GM04504 (cell line): Measurements from ENCODE around the gene COL11A1.
"Not testable (repeated sequence)": the region's sequence is repeated elsewhere in the genome, so short reads cannot be mapped to it uniquely, and the experiment has no call there.

ENCODE experiments used
- DNase-seq: peaks from one replicate; pipeline ENCODE4 v3.0.0-alpha.2; 2012; ENCODE audit warnings: low read depth

COL11A1 gene

DNA sequence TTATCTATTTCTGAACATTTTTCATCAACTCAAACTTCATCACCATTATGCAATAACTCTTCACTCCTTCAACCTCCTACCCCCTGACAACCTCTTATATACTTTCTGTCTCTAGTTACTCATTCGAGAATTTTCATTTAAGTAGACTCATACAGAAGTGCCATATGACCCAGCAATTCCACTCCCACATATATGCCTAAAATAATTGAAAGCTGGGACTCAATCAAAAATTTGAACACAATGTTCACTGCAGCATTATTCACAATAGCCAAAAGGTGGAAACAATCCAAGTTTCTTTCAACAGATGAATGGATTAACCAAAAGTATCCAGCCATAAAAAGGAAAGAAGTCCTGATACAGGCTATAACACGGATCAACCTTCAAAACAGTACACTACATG, 24.1 kb downstream of the COL11A1 start:
- DNase-seq, result no peak

DNA sequence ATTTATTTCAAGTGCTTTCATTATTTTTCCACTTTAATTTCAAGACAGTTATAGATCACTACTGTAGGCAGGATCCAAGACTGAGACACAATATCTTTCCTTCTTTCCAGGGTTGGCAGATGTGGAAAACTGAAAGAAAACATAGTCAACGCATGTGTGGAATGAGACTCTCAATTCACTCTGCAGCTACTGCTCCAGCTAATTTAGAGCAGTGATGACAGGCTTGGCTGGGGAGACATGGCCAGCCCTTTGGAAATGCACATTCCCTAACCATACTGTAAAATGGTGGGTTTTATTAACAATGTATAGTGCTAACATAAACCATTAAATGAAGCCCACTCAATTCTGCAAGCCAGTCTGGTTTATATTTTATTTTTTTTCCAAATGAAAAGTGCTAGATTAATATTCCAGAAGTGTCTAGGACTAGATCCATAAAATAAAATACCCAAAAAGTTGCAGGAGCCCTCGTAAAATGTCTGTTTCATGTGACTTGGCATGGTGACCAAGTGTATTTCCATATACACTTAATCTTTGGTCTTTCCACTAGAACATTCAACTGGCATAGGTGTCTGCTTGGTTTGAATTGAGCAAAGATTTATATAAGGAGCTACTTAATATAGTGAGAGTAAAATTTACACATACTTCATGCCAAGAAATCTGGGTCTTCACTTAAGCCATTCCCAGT, 32.9 kb downstream of the COL11A1 start:
- DNase-seq, result no peak

DNA sequence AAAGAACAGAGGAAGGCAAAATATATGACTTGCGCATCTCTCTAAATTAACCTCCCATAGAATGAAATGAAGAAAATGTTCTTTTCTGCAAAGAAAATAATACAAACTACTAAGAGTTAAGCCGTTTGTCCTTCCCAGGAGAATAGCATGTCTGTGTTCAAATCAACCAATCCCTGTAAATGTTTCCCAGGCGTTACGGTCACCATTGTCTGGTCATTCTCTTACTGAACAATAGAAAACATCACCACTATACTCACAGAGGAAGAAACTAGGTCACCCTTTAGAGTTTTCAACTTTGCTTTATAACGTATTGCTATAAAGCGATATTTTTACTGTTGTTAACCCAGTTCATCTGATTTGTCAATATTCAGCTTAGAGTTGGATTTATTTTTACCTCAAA, 34.1 kb downstream of the COL11A1 start:
- no peak for DNase-seq

DNA sequence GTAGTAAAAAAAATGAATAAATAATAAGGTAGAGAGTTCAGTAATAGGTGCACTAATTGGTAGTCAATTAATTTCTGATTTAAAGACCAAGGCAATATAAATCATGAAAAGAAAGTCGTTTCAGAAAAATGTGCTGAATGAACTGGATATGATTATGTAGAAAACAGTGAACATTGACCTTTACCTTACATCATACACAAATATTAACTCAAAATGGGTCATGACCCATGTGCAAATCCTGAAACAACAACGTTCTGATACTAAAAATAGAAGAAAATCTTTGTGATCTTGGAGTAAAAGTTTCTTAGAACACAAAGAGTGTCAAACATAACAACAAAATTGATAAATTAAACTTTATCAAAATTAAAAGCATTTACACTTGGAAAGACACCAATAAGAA, 39.1 kb downstream of the COL11A1 start:
- no peak for DNase-seq

DNA sequence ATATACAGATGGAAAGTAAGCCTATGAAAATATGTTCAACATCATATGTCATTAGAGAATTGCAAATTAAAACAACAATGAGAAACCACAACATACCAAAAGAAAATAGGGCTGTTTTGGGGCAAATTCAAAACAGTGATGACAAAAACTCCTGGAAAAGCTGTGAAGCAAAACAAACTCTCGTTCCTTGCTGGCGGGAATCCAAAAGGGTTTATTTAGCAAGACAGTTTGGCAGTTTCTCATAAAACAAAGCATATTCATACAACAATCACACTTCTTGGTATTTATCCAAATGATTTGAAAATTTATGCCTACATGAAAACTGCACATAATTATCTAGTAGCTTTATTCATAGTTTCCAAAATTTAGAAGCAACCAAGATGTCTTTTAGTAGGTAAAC, 44.4 kb downstream of the COL11A1 start:
- DNase-seq, result no peak

DNA sequence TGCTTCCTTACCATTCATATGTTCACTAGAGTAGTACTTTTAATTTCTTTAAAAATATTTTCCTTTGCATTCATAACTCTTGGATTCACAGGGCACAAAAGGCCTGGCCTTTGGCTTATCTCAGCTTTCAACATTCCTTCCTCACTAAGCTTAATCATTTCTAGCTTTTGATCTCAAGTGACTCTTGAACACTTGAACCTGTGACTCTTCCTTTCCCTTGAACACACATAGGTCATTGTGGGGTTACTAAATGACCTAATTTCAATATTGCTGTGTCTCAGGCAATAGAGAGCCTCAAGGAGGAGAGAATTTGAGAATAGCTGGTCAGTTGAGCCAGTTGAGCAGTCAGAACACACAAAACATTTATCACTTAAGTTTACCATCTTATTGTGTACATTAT, 49.9 kb downstream of the COL11A1 start:
- DNase-seq, result no peak

DNA sequence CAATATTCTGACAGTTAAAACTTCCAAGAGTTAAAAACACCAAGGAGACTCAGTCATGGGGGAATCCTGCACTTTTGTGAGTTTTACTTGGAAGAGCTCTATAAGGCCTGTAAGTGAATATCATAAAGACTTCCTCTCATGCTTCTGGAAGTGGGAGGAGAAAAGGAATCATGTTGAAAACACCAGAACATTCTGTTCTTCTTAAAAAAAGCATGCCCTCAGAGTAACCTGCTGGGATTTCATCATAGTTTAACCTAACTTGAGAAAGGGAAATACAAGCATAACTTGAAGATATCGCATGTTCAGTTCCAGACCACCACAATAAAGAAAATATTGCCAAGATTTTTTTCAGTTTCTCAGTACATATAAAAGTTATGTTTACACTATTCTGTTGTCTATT, 51.9 kb downstream of the COL11A1 start:
- no peak for DNase-seq

DNA sequence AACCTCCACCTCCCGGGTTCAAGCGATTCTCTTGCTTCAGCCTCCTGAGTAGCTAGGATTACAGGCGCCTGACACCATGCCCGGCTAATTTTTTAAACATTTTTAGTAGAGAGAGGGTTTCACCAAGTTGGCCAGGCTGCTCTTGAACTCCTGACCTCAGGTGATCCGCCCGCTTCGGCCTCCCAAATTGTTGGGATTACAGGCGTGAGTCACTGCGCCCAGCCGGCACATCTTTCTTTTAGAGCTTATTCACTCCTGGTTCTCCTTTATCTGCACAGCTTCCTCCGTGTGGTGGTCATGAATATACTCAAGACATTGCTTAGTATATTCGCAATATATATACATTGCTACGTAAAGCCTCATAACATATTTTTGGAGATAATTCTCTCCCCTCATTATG, 80.2 kb downstream of the COL11A1 start:
- DNase-seq, result not testable (repeated sequence)

DNA sequence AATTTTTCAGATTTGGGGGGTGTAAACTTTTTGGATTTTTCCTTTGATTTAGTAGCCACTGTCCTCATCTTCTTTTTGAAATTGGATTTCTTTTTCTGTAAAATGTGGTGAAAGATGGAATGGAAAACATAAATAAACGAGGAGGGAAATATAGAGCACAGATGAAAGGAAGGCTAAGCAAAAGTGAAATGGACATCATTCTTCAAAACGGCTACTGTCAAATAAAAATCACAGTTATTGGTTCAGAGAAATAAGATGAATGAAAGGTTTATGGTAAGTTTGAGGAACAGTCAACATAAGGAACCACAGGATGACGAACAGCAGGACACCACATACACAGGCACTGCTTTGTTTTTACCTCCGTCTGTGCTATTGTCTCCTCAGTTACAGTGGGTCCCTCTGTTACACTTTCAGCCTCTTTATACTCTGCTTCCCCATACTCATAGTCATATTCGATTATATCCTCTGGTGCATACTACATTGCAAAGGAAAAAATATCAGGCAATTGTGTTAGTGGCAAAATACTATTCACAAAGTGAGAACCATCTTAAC, 82.4 kb downstream of the COL11A1 start:
- DNase-seq, result no peak

DNA sequence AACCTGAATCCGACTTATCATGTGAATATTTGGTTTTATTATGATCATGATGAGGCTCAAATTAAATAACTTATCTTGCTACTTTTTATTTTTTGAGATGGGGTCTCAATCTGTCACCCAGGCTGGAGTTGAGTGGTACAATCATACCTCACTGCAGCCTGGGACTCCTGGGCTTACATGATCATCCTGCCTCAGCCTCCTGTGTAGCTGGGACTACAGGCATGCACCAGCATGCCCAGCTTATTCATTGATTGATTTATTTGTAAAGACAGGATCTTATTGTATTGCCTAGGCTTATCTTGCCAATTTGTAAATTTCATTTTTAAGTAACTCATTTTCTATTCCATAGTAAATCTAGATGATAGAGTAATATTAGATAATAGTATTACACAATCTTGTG, 84.3 kb downstream of the COL11A1 start:
- no peak for DNase-seq

DNA sequence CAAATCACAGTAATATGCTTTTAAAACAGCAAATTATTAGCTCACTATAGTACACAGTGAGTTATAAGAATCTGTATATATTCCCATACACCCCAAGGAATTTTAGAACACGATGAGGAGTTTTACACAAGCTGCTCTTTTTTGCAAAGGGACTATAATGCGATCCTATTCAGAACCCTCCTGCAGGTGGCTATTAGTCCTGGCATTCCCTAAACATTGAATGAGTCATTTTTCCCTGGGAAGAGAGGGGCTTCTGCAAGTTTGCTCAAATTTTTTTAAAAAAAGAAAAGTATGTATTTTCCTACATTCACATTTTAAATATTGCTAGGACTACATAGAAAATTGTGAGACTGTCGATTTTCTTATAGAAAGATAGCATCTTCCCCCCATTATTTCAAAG, 106.3 kb downstream of the COL11A1 start:
- DNase-seq, result no peak

DNA sequence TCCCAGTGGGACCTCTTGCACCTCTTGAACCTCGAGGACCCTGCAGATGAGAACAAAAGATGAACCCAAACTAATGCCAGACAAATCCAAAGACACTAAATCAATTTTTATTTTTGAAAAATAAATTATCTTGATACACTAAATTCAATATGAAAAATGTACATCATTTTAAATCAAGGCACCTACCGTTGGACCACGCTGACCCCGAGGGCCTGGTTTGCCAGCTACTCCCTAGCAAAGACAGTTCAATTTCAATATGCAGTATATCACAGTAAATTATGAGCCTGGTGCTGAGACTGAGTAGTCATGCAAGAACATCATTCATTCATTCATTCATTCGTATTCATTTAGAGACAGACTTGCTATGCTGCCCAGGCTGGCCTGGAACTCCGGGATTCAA, 129.4 kb downstream of the COL11A1 start:
- no peak for DNase-seq

DNA sequence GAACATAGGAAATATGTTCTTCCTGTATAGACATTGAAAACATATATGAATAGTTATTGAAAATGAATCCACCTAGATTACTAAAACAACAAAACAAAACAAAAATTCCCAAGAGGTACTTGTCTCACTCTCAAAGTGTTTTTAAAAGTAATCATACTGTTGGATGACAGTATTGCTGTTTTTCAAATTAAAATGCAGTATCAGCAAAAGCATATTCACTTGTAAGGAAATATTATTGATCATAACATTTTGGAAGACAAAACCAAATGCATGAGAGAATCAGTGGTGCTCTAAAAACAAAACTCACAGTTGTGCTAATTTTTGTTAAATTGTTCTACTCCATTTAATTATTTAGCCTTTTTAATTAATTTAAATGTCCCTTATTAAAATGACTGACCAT, 131.0 kb downstream of the COL11A1 start:
- no peak for DNase-seq

DNA sequence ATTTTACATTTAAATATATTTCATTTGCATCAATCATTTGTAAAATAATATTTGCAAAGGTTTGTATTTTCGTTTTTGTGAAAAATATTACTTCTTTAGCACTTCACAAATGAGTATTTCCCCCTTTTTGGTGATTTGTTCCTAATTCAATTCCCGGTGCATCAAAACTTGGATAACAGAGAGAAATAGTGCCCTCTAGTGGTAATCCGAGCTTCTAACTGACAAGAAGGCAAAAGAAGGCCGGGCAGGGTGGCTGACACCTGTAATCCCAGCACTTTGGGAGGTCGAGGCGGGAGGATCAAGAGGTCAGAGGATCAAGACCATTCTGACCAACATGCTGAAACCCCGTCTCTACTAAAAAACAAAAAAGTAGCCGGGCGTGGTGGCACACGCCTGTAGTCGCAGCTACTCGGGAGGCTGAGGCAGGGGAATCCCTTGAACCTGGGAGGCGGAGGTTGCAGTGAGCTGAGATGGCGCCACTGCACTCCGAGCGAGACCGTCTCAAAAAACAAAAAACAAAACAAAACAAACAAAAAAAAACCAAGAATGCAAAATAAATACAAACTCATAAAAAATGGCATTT, 137.7 kb downstream of the COL11A1 start:
- peak; percentile 29 for DNase-seq

DNA sequence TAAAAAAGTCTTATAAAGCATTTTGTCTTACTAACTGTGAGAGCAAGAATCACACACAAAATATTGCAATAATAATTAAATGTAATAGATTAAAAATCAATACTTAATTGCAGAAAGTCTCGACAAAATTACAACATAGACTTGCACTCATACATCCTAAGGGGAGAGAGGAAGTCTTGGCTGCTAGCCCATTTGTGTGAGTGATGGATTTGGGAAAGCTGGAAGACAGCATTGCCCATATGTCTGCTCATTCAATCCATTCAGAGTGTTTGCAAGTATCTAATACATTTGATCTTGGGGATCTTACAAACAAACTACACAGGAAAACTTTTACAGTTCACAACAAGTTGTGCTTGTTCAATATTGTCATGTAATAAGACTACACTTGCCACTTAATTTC, 140.5 kb downstream of the COL11A1 start:
- no peak for DNase-seq

DNA sequence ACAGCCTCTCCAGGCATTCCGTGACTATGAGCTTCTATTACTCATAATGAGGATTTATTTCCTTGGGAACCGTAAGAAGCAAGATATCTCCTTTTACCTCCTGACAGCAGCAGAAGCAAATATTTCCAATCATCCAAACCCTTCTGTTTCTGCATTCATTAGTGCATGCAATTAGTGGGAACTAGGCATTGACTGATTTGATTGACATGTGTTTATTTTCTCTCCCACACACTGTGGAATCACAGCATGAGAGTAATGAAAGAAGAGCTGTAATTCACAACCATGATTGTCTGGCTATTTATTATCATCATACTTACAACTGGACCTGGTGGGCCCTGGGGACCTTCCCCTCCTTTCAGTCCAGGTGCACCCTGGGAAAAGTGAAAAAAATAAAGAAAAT, 146.8 kb downstream of the COL11A1 start:
- no peak for DNase-seq

DNA sequence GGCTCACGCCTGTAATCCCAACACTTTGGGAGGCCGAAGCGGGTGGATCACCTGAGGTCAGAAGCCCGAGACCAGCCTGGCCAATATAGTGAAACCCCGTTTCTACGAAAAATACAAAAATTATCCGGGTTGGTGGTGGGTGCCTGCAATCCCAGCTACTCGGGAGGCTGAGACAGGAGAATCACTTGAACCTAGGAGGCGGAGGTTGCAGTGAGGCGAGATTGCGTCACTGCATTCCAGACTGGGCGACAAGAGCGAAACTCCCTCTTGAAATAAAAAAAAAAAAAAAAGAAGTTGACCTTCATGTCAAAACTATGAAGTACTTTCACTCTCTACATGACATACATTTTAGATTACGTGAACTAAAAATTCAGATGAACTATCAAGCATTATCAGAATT, 153.7 kb downstream of the COL11A1 start:
- no peak for DNase-seq

DNA sequence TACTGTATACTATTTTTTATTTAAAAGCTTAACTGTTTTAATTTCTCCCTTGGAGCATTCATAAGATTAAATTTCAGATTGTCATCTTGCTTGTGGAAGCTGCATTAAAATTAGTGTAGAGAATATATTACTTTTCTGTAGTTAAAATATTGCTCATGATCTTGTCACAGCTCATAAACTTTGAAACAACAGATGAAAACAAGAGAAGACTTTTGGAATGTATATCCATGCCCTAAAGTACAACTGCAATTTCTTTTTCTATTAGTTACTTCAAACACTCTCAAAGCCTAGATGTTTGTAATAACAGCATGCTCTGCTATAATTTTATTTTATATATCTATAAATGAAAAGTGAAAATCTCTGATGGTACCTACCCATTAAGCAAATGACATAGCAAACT, 155.9 kb downstream of the COL11A1 start:
- DNase-seq, result no peak

DNA sequence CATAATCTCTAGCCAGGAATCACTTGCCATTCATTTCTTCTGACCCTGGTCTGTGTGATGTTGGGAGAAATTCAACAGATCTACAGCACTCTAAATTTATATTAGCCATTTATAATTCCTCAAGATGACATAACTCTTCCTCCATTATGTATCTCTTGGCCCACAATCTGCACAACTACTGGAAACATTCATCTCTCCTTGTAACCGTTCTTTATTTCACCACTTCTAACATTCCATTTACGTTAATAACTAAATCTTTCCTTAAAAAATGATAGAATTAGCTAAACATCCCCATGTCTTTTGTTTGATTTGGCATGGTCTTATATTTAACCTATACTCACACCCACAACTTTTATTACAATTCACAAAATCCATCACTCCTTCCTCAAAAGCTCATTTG, 166.0 kb downstream of the COL11A1 start:
- no peak for DNase-seq

DNA sequence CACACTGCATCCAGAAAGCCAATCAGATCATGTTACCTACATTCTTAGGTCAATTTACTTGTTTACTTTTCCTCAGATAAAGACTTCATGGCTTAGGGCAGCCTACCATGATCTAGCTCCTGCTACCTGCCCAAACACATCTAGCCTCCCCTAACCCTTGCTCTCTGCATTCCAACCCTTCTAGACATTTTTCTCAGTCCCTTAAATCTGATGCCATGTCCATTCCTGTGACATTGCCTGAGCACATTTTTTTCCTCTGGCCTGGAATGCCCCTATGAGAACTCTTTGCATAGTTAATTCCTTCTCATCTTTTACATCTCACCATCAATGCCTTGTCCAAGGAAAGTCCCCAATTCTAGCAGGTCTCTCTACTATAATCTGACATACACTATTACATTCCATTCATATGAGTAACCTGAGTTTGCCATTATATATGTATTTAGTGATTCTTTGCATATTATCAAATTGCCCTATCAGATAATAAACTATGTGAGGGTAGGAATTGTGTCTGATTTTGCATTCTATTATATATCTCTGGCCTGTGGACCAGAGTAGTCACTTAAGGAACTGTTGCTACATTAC, 166.9 kb downstream of the COL11A1 start:
- DNase-seq, result no peak

DNA sequence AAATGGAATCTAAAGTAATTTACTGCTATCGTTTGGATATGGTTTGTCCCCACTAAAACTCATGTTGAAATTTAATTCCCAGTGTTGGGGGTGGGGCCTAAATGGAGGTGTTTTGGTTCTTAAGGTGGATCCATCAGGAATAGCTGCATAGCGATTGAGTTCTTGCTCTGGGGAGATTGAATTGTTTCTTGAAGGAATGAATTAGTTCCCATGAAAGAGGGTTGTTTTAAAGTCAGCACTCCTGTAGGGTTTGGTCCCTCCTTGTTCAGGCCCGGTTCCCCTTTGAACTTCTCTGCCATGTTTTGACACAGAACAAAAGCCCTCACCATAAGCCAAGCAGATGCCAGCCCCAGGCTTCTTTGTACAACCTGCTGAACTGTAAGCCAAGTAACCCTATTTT, 170.9 kb downstream of the COL11A1 start:
- no peak for DNase-seq

DNA sequence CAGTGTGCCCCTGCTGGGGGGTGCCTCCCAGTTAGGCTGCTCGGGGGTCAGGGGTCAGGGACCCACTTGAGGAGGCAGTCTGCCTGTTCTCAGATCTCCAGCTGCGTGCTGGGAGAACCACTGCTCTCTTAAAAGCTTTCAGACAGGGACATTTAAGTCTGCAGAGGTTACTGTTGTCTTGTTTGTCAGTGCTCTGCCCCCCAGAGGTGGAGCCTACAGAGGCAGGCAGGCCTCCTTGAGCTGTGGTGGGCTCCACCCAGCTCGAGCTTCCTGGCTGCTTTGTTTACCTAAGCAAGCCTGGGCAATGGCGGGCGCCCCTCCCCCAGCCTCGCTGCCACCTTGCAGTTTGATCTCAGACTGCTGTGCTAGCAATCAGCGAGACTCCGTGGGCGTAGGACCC, 175.0 kb downstream of the COL11A1 start:
- not testable (repeated sequence) for DNase-seq

DNA sequence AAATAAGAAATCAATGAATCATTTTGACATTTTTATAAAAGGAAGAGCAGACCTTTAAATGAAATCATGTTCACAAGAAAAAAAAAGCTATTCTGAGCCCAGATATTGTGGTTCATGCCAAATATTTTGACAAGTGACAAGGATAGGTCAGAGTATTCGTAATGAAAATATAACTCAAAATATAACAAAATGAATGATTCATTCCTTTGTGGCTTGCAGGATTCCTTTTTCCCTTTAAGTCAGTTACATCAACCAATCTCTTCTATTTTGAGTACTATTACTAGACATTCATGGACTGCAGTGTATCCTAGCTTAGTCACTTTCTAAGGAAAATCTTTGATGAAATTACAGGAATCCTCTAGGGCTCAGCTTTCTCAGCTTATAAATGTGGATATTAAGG, 188.7 kb downstream of the COL11A1 start:
- peak; percentile 9 for DNase-seq

DNA sequence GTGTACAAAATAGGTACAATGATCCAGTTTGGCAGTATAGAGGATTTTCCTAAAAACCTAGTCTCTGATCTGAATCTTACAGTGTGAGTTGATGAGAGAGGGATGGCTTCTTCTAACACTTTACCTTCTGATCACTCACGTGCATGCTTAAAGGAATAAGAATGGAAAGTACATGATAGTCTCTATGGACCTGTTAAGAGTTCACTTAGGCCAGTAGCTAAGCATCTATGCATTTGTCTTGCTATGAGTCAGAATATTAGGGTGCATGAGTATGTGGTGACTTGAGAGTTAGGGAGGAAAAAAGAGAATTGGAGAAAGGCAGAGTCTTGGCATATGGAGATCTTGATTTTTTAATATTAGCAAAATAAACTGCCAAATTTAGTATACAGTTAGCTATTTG, 206.3 kb downstream of the COL11A1 start:
- DNase-seq, result no peak
